HG02973 (cell line): Measurements from ENCODE around the gene ARMCX5.

Source experiments
- ATAC-seq: cut with Tn5 transposase; IDR thresholded peaks from one replicate; pipeline ENCODE4 v1.9.1; 2021; ENCODE audit warnings: moderate library complexity; ENCODE audit not compliant: unreplicated experiment

The ARMCX5 gene

DNA sequence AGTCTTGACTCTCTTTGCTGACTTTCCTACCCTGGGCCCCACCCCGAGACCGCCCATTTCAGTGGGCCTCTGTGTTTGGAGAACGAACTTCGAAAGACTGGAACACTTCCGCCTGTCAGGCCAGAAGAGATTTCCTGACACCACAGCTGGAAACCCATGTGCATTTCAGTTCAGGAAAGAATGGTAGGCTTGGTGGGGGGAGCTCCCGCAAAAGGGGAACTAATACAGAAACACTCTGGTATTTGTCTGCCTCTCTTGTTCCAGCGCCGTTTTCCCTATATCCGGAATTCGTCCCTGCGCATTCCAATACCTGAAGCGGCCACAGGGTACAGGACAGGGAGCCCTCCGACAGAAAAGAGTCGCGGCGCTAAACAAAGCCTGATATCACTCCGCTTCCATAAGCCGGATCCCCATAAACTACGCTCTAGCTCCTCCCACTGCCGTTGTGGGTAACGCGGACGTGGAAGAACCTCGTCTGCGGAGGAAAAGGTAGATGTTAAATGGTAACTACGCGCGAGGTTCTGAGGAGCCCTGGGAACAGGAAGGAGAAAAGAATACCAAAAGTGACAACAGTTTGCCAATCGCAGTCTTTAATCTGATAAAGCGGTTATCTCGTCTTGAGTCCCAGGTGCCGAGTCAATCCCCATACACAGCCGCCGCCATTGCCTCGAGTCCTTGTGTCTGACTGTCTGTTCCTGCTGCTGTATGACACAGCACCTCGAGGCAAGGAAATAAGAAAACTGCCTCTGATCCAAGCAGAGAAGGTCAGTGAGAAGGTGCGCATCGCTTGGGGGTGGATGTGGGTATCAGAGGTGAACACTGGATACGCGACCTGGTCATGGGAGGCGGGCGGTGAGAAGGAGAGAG, at the start of gene ARMCX5:
TSS of gene ARMCX5 (plus strand) at position 432 of the 867 bp plus-strand sequence. CDS start 2,627 bp downstream, outside the sequence.
- ATAC-seq: peak; percentile 90

DNA sequence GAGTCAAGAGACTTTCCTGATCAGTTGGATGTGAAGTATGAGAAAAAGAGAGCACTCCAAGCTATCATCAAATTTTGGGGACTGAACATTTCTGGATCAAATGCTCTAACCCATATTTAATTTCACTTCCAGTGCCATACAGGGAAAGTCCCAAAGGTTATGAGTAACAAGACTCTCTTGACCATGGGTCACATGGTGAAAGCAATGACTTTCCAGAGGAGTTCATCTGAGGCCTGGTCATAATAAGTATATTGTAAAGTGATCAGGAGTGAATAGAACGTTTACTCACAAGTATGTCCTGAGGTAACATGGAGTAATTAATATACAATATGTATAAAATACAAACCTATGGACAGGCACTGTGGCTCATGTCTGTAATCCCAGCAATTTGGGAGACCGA, 40.7 kb upstream of the ARMCX5 start:
- ATAC-seq: no peak

DNA sequence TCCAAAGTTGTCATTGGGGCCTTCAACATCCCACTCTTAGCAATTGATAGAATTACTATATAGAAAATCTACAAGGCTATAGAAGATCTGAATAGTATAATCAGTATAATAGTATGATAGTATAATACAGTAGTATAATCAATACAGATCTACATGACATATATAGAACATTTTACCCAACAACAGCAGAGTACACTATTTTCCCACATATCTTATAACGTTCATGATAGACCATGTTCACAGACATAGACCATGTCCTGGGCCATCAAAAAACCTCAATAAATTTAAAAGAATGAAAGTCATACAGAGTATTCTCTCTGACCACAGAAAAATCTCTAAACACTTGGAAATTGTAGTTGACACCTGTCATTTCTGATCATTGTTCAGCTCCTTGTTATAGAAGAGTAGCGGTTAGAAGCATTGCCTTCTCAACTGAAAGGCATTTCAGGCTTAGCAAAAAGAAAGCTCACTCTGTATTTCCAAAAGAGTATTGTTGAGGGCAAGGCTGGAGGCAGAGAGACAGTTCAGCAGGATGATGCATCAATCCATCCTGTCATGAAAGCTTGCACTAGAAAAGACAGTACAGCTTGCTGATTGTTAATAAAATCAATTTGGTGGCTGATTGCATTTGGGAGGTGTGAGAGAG, 38.8 kb upstream of the ARMCX5 start:
- ATAC-seq: no peak

DNA sequence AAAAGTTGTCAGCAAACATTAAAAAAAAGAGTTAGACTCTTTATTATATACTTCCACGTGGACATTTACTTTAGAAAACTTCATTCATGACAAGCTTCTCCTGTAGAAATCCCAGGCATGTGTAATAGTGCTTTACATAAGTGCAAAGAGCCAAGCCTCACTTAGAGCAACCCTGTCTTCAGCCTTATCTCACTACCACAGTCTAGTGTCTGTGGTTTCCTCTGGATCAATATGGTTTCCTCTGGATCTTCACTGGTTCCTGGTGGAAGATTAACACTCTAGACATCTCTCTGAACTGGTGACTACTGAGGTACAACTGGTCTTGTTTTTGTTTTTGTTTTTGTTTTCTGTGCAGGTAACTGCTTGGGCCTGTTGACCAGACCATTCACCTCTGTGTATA, 18.4 kb upstream of the ARMCX5 start:
- no peak for ATAC-seq

GRCh38 chrX:102593367-102593766, 5.9 kb upstream of the ARMCX5 start:
- ATAC-seq: no peak

GRCh38 chrX:102599951-102600579, 750 bp downstream of the ARMCX5 start:
- peak; percentile 9 for ATAC-seq

DNA sequence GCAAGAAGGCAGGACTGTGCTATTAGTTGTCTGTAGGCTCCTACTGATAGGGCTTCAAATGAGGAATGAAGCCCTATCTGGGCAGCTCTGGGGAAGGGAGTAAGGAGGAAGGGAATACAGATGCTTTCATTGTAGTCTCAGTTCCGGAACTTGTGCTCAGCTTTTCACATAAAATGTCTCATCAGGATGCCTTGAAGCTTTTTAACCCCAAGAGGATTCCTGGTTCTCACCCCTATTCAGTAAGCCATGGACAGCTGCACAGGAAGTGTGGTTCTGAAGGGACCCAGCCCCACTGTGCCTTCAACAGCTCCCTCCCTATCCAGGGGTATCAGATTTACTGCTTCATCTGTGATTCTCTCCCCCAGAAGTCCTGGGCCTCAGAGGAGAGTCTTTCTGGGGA, 5.0 kb downstream of the ARMCX5 start:
- no peak for ATAC-seq

GRCh38 chrX:102606115-102606514, 6.8 kb downstream of the ARMCX5 start:
- no peak for ATAC-seq

- ATAC-seq: no peak
Measured at GRCh38 chrX:102610905-102611304, 11.6 kb downstream of the ARMCX5 start.

DNA sequence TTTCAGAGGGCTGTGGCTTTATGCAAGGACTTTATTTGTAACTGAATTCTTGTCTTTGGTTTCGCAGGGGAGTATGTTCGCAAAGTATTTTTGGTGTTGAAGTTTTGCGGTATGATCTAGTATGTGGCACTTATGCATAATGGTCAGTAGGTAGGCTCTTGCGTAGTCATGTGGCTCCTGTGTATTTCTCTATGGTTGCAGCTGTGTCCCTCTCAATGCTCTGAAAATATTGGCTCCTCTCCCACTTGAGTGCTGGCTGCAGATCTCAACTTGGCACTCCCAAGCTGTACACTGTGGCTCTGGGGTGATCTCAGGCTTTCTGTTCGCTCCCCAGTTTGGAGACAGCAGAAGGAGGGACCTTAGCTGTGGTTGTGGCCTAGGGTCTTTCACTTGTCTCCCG, 24.8 kb downstream of the ARMCX5 start:
- ATAC-seq: no peak

- ATAC-seq: no peak
Measured at GRCh38 chrX:102627640-102628039, 28.3 kb downstream of the ARMCX5 start.

DNA sequence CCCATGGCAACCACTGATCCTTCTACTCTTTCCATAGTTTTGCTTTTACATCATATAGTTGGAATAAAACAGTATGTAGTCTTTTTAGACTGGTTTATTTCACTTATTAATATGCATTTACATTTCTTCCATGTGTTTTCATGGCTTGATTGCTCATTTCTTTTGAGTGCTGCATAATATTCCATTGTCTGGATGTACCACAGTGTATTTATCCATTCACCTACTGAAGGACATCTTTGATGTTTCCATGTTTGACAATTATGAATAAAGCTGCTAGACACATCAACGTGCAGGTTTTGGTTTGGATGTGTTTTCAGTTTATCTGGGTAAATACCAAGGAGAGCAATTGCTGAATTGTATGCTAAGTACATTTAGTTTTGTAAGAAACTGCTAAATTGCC, 38.2 kb downstream of the ARMCX5 start:
- no peak for ATAC-seq

DNA sequence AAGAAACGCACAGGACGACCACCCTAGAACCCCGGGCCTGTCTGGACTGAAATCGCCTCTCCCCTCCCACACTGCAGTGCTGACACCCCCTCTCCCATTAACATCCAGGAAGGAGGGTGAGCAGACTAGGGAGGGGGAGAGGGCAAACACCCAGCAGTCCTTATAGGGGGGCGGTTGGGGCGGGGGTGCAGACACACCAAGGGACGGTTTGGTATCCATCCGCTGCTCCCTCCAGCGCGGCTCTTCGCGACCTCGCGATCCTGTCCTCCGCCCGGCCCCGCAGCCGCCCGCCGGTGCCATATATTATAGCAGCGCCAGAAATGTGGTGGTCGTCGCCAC, 51.6 kb downstream of the ARMCX5 start:
- ATAC-seq: no peak

GRCh38 chrX:102651242-102652011, 52.1 kb downstream of the ARMCX5 start, which contains the start of gene GPRASP1:
GPRASP1 (plus strand) TSS chrX:102651483; CDS start chrX:102653914, 2,431 bp downstream.
- peak; percentile 35 for ATAC-seq

DNA sequence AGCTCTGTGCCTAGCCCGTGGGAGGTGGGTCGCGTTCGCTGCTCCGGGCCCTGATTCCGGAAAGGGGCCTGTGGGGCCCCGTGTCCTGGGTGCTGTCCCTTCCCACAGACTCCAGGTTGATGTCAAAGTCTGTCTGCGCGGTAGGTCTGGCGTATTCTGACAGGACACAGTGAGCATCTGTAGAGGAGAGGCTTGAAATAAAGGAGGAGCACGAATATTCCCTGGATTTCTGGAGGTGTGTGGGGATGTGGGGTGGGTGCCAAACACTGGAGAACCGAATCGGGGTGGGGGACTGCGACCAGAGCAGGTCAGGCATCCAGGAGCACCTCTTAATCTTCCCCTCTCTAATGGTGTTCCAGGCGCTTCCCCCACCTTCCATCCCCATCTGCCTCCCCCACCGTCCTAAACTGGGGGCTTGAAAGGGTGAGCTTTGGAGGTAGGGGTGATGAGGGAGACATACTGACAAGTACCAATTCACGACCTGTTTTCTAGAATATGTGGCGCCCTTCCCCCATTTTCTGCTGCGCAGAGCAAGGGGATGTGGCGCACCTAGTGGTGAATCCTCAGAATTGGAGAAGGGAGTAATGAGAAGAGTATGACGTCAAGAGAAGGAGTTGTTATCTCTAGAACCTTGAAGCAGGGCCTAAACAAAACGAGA, 52.8 kb downstream of the ARMCX5 start:
- ATAC-seq: peak; percentile 84
